Measurements from ENCODE around the gene KCNJ6. TPM values are rescaled to one million over a fixed set of nuclear protein-coding genes. Genes with fewer than 3 reads are reported as not detected.

KCNJ6 gene
- total and polyA plus RNA-seq, 4 donors = 0.01 TPM; not detected in 3

DNA sequence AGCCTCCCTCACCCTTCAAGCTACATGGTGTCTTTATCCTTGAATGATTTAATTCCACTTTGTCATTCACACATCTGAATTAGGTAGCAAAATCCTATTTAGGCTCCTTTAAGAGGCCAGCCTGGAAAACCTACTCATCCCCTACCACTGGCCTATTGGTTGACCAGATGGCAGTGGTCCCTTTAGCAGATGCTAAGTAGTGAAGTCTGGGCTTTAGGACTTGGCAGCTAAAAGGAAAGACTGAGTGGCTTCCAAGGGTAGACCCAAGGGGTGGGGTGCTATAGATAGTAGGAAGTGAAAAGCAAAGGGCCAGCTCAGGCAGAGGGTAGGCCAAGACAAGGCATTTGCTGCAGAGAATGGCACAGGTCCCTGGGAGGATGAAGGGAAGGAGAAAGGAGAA lies 46.6 kb downstream of the KCNJ6 start:
- TF ChIP-seq, protein P1, sequence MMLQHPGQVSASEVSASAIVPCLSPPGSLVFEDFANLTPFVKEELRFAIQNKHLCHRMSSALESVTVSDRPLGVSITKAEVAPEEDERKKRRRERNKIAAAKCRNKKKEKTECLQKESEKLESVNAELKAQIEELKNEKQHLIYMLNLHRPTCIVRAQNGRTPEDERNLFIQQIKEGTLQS (IDR thresholded peaks at IDR 0.05) = no peak
- TF ChIP-seq EGR1 (IDR thresholded peaks at IDR 0.05; ENCODE audit: low read depth in 2 of 2) = no peak
- TF ChIP-seq HNF4G (IDR thresholded peaks at IDR 0.05) = no peak
- no peak for DNase-seq (ENCODE audit: low spot score)
- H3K4me3 ChIP-seq (ENCODE audit: low read depth in 1 of 3, low read length in 3 of 3) = no peak overlapping the region
- H3K9ac ChIP-seq (ENCODE audit: low read depth in 1 of 2, low read length in 2 of 2) = no peak overlapping the region
- H3K27ac ChIP-seq (ENCODE audit: low read depth in 1 of 2, low read length in 2 of 2) = no peak overlapping the region
- no peaks in the 10 kb centered on the region for H3K9me3 ChIP-seq (ENCODE audit: control insufficient read depth in 4 of 4, low read length in 3 of 4)
- H3K4me1 ChIP-seq (ENCODE audit: control insufficient read depth in 4 of 4, insufficient read depth in 4 of 4, low read length in 3 of 4) = no peaks in the 10 kb centered on the region
- no peaks in the 10 kb centered on the region for H3K36me3 ChIP-seq (ENCODE audit: control insufficient read depth in 4 of 4, insufficient read depth in 3 of 4, low read depth in 1 of 4, low read length in 3 of 4)
- no peaks in the 10 kb centered on the region for H3K27me3 ChIP-seq (ENCODE audit: control insufficient read depth in 4 of 4, insufficient read depth in 4 of 4, low read length in 3 of 4)

DNA sequence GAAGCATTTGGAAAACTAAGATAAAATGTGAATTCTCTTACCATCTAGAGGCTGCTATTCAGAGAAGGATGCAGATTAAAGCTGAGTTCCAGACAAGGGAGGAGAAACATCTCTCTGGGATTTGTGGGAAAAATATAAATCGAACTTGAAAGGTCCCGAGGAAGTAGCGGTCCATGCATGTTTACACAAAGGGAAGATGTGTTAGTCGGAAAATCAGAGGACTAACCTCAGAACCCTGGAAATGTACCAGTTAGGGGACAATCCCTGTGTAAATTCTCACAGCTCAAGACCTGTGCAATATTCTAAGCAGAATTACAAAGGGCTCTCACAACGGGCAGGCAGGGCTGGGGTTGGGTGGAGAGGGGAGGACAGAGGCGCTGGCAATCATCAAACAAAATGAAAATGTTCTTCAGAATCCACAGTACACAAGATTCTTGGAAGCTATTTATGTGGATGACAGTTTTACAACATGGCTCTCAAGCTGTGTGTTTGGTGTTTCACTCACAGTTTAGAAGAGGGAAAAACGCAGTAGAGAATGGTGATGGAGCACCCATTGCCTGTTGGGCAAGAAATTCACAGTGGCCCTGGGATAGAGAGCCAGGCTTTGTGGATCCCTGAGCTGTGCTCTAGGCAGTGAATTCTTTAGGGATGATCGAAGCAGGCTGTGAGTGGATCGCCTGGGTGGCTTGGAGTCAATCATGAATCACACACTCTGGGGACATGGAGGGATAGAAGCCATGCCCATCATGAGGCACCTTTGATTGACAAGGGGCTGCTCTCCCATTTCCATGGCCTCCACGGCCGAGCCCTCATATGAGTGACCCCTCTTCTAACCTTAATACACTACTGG lies 47.6 kb downstream of the KCNJ6 start:
- H3K4me3 ChIP-seq (ENCODE audit: low read depth in 1 of 3, low read length in 3 of 3) = no peak overlapping the region
- H3K9me3 ChIP-seq (ENCODE audit: control insufficient read depth in 4 of 4, low read length in 3 of 4) = no peaks in the 10 kb centered on the region
- H3K4me1 ChIP-seq (ENCODE audit: control insufficient read depth in 4 of 4, insufficient read depth in 4 of 4, low read length in 3 of 4) = no peaks in the 10 kb centered on the region
- H3K9ac ChIP-seq (ENCODE audit: low read depth in 1 of 2, low read length in 2 of 2) = no peak overlapping the region
- H3K36me3 ChIP-seq (ENCODE audit: control insufficient read depth in 4 of 4, insufficient read depth in 3 of 4, low read depth in 1 of 4, low read length in 3 of 4) = no peaks in the 10 kb centered on the region
- no peak overlapping the region for H3K27ac ChIP-seq (ENCODE audit: low read depth in 1 of 2, low read length in 2 of 2)
- H3K27me3 ChIP-seq (ENCODE audit: control insufficient read depth in 4 of 4, insufficient read depth in 4 of 4, low read length in 3 of 4) = no peaks in the 10 kb centered on the region
- TF ChIP-seq FOXA2 (IDR thresholded peaks at IDR 0.05) (no peak), HNF4G (IDR thresholded peaks at IDR 0.05) (no peak), JUND (IDR thresholded peaks at IDR 0.05) (no peak)
- 81% methylated on average over 11 of the region's 11 CpGs for WGBS
- no peak for DNase-seq (ENCODE audit: low spot score)

DNA sequence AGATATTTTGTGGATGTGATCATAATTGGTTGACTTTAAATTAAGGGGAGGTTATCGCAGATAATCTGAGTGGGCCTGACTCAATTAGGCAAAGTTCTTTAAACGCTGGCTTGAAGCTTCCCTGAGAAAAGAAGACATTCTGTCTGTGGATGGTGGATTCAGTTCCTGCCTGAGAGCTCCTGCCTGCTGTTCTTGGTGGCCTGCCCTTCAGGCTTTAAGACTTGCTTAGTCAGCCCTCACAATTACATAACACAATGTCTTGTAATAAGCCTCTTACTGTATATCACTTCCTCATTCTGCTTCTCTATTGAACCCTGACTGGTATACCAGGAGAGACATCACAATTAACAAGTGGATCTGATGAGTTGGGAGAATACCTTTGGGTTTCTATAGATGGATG lies 50.2 kb downstream of the KCNJ6 start:
- Histone ChIP-seq H3K9me3 (ENCODE audit: control insufficient read depth in 4 of 4, low read length in 3 of 4) (no peaks in the 10 kb centered on the region), H3K9ac (ENCODE audit: low read depth in 1 of 2, low read length in 2 of 2) (no peak overlapping the region), H3K27ac (ENCODE audit: low read depth in 1 of 2, low read length in 2 of 2) (no peak overlapping the region), H3K27me3 (ENCODE audit: control insufficient read depth in 4 of 4, insufficient read depth in 4 of 4, low read length in 3 of 4) (no peaks in the 10 kb centered on the region), H3K4me1 (ENCODE audit: control insufficient read depth in 4 of 4, insufficient read depth in 4 of 4, low read length in 3 of 4) (peaks cover 0 to 10% (median 4%) of the 10 kb centered on the region in 4 donors), H3K4me3 (ENCODE audit: low read depth in 1 of 3, low read length in 3 of 3) (no peak overlapping the region), H3K36me3 (ENCODE audit: control insufficient read depth in 4 of 4, insufficient read depth in 3 of 4, low read depth in 1 of 4, low read length in 3 of 4) (no peaks in the 10 kb centered on the region)
- TF ChIP-seq RAD21 (IDR thresholded peaks at IDR 0.05) = no peak
- TF ChIP-seq YY1 (IDR thresholded peaks at IDR 0.05) = no peak
- no peak for TF ChIP-seq SP1 (IDR thresholded peaks at IDR 0.05)
- no peak for TF ChIP-seq FOXA2 (IDR thresholded peaks at IDR 0.05)
- TF ChIP-seq TAF1 (conservative IDR thresholded peaks at IDR 0.05) = no peak
- TF ChIP-seq JUND (IDR thresholded peaks at IDR 0.05) = no peak
- WGBS = 86% methylated on average over 2 of the region's 2 CpGs
- no peak for DNase-seq (ENCODE audit: low spot score)

DNA sequence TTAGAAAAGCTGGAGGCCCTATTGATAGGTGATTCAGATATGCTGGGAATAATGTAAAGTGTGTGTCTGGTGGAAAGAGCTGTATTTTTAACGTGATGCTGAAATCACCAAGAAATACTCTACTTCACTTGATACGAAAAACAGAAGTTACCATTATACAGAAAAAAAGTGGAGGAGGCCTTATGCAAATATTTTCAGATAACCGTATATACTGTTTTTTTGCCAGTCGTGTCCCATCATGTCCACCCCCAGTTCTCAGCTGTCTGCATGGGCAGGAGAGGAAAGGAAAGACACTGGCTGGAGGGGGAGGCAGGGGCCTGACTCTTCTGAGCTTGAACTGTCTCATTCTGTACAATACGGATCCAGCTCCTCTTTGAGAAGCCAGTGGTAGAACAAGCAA lies 51.1 kb downstream of the KCNJ6 start:
- Histone ChIP-seq H3K9ac (ENCODE audit: low read depth in 1 of 2, low read length in 2 of 2) (no peak overlapping the region), H3K4me1 (ENCODE audit: control insufficient read depth in 4 of 4, insufficient read depth in 4 of 4, low read length in 3 of 4) (peaks cover 0 to 10% (median 4%) of the 10 kb centered on the region in 4 donors), H3K36me3 (ENCODE audit: control insufficient read depth in 4 of 4, insufficient read depth in 3 of 4, low read depth in 1 of 4, low read length in 3 of 4) (no peaks in the 10 kb centered on the region), H3K27me3 (ENCODE audit: control insufficient read depth in 4 of 4, insufficient read depth in 4 of 4, low read length in 3 of 4) (no peaks in the 10 kb centered on the region), H3K9me3 (ENCODE audit: control insufficient read depth in 4 of 4, low read length in 3 of 4) (no peaks in the 10 kb centered on the region), H3K27ac (ENCODE audit: low read depth in 1 of 2, low read length in 2 of 2) (no peak overlapping the region), H3K4me3 (ENCODE audit: low read depth in 1 of 3, low read length in 3 of 3) (no peak overlapping the region)
- DNase-seq (ENCODE audit: low spot score) = no peak
- 76% methylated on average over 5 of the region's 5 CpGs for WGBS
- TF ChIP-seq NR2F2 (IDR thresholded peaks at IDR 0.05) = no peak
- TF ChIP-seq YY1 (IDR thresholded peaks at IDR 0.05) = no peak
- no peak for TF ChIP-seq SP1 (IDR thresholded peaks at IDR 0.05)
- no peak for TF ChIP-seq JUND (IDR thresholded peaks at IDR 0.05)

Measured in liver (tissue), 9 donors.